ES-I3 (cell line): ENCODE measurements around the gene CENPS.

ENCODE experiments used
- H3K36me3 ChIP-seq: 2 replicates; pipeline ENCODE4 v1.6.1; 2013; ENCODE audit warnings: mild to moderate bottlenecking, low read length, control low read depth, moderate library complexity; ENCODE audit not compliant: insufficient read depth
- H3K4me1 ChIP-seq: 2 replicates; pipeline ENCODE4 v1.6.1; 2013; ENCODE audit warnings: mild to moderate bottlenecking, control low read depth, low read length; ENCODE audit not compliant: insufficient read depth
- H3K9ac ChIP-seq: 2 replicates; pipeline ENCODE4 v1.6.1; 2013; ENCODE audit warnings: low read depth, mild to moderate bottlenecking, low read length, moderate library complexity
- H3K9me3 ChIP-seq: 2 replicates; pipeline ENCODE4 v1.6.1; 2013; ENCODE audit warnings: mild to moderate bottlenecking, low read length, moderate library complexity; ENCODE audit not compliant: control insufficient read depth, insufficient read depth

CENPS gene

GRCh38 chr1:10430216-10431069 is at the start of gene CENPS:
TSS of gene CENPS (plus strand) at chr1:10430433. CDS start at chr1:10430518, 85 bp downstream.
- H3K9me3 ChIP-seq, result no peaks in the 10 kb centered on the region
- H3K4me1 ChIP-seq, result no peaks in the 10 kb centered on the region
- H3K9ac ChIP-seq, result peak within 1 kb of the TSS; percentile 62

DNA sequence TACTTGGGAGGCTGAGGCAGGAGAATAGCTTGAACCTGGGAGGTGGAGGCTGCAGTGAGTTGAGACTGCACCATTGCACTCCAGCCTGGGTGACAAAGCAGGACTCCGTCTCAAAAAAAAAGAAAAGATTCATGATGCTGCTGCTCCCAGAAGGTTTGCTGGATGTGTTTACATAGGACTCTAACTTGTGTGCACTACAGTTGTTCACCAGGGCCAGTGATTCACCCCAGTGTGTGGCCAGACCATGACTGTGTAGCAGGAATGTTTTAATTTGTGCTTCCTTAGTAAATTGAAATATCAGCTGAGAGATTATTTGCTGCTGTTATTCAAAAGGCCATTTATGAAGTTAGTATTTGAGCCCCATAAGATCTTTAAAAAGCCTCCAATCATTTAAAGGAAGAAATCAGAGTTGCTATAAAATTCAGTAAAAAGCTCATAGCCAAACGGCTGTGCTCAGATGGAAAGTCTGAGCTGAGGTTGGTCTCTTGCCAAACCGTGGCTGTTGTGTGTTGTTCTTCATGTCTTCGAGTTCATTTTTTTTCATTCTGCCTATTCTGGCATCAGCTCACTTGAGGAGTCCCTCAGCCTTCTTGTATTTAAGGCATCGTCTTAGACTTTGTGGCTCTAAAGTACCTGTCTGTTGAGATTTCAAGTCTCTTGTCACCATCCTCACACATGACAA is 49.5 kb upstream of the CENPS start:
- Histone ChIP-seq H3K9me3 (no peaks in the 10 kb centered on the region), H3K4me1 (no peaks in the 10 kb centered on the region), H3K36me3 (peaks cover 16% of the 10 kb centered on the region), H3K9ac (no peak overlapping the region)

More at GRCh38 chr1:10430216-10431069, at the start of gene CENPS:
- no peaks in the 10 kb centered on the region; the same call in 1 of the 2 replicates for H3K36me3 ChIP-seq

DNA sequence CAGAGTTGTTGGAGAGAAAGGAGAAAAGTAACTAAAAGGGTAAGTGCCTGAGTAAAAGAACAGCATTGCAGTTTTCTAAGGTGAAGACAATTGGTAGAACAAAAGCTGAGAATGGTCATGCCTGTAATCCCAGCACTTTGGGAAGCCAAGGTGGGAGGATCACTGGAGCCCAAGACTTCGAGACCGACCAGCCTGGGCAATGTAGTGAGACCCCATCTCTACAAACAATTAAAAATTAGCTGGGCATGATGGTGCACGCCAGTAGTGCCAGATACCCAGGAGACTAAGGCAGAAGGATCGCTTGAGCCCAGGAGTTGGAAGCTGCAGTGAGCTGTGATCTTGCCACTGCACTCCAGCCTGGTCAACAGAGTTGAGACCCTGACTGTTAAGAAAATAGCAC is 46.6 kb upstream of the CENPS start:
- Histone ChIP-seq H3K36me3 (peaks cover 7% of the 10 kb centered on the region), H3K4me1 (peaks cover 12% of the 10 kb centered on the region), H3K9ac (no peak overlapping the region), H3K9me3 (no peaks in the 10 kb centered on the region)

- Histone ChIP-seq H3K9ac (no peak overlapping the region), H3K9me3 (no peaks in the 10 kb centered on the region), H3K36me3 (peaks cover 4% of the 10 kb centered on the region; the same call in 1 of the 2 replicates), H3K4me1 (peaks cover 12% of the 10 kb centered on the region)
These were observed 46.0 kb upstream of the CENPS start for GRCh38 chr1:10384219-10384618.

DNA sequence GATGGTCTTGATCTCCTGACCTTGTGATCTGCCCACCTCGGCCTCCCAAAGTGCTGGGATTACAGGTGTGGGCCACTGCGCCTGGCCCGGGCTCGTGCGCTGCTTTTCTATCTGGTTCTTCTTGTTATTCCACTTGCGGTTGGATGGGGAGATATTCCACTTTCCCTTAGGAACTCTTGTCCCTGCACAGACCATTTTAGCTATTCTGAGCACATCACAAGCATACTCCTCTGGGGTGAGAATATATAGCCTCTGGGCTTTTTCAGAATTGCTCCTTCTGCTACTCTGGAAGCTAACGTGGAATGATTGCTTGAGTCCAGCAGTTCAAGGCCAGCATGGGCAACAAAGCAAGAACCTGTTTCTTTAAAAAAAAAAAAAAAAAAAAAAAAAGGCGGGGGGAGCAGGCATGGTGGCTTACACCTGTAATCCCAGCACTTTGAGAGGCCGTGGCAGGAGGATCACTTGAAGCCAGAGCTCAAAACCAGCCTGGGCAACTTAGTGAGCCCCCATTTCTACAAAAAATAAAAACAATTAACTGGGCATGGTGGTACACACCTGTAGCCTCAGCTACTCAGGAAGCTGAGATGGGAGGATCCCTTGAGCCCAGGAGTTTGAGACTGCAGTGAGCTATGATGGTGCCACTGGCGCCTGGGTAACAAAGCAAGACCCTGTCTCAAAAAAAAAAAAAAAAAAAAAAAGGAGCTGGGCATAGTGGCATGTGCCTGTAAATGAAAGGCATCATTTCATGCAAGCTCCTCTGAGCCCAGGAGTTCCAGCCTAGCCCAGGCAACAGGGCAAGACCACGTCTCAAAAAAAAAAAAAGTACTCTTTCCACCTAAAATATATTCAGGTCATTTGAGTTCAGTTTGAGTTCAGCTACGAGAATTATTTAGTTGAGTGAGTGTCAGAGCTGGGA is 43.2 kb upstream of the CENPS start:
- Histone ChIP-seq H3K9ac (no peak overlapping the region), H3K4me1 (peaks cover 12% of the 10 kb centered on the region), H3K9me3 (no peaks in the 10 kb centered on the region), H3K36me3 (no peaks in the 10 kb centered on the region; the same call in 1 of the 2 replicates)

DNA sequence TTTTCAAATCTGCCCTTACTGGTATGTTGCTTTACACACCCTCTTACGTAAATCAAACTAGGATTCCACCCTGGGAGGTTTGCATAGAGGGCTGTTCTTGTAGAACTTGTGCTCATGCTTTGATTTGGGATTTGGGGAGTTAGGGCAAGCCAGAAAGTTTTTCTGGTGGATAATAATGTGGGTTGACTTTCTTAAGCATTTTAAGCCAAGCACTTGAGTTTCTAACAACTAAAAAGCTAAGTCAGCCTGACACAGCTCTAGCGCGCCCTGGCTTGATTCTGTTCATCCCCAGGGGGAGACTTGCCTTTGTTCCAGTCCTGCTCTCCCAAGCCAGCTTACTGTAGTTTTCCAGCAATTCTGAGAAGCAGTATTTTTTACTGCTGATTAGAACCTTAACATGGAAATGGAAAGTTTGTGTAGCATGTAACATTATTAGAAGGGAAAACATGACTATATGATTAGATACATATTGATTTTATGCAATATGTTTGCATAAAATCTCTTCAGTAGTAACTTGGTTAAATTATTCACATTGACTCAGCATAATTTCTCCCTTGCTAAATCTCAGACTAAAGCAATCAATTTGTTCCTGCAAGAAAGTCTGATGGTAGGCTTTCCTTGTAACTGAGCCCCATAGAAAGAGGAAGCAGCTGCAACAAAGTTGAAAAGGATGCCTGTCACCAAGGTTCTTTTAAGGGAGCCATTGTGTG is 42.4 kb upstream of the CENPS start:
- H3K36me3 ChIP-seq, result no peaks in the 10 kb centered on the region; the same call in 1 of the 2 replicates
- peaks cover 12% of the 10 kb centered on the region for H3K4me1 ChIP-seq
- no peak overlapping the region for H3K9ac ChIP-seq
- no peaks in the 10 kb centered on the region for H3K9me3 ChIP-seq

- no peaks in the 10 kb centered on the region for H3K9me3 ChIP-seq
- peaks cover 2% of the 10 kb centered on the region; the same call in 1 of the 2 replicates for H3K36me3 ChIP-seq
- no peak overlapping the region for H3K9ac ChIP-seq
- peaks cover 12% of the 10 kb centered on the region for H3K4me1 ChIP-seq
These were observed 41.9 kb upstream of the CENPS start for GRCh38 chr1:10388387-10388715.

DNA sequence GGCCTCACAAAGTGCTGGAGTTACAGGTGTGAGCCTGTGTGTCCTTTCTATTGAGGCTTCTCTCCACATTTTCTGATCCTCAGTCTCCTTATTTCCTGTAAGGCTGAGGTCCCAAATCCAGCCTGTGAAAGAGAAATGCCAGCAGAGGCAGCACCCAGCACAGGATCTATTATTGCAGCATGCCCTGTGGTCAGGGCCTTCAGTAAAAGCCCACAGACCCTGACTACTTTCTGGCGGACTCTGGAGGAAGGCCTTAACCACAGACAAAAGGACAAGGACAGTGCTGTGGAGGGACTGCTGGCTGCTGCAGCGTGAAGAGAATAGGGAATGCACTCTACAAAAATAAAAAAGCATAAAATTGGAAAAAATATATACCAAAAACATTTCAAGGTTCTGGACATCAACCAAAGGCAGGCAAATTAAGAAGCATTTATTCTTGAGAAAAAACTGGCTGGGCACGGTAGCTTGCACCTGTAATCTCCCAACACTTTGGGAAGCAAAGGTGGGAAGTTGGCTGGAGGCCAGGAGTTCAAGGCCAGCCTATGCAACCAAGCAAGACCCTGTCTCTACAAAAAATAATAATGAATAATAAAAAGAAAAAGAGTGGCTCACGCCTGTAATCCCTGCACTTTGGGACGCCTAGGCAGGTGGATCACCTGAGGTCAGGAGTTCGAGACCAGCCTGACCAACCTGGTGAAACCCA is 40.8 kb upstream of the CENPS start:
- no peak overlapping the region for H3K9ac ChIP-seq
- peaks cover 1% of the 10 kb centered on the region; the same call in 1 of the 2 replicates for H3K9me3 ChIP-seq
- H3K36me3 ChIP-seq, result peaks cover 2% of the 10 kb centered on the region; the same call in 1 of the 2 replicates
- H3K4me1 ChIP-seq, result peaks cover 12% of the 10 kb centered on the region

DNA sequence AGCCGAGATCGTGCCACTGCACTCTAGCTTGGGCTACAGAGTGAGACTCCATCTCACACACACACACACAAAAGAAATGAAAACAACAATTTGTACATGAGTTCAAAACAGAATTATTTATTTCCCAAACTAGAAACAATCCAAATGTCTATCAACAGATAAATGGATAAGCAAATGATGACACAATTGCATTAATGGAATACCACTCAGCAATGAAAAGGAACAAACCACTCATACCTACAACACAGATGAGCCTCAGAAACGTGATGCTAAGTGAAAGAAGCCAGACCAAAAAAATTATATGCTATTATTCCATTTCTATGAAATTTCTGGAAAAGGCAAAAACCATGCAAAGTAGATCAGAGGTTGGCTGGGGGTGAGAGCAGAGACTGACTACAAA is 33.4 kb upstream of the CENPS start:
- Histone ChIP-seq H3K9ac (no peak overlapping the region), H3K9me3 (peaks cover 3% of the 10 kb centered on the region; the same call in 1 of the 2 replicates), H3K36me3 (peaks cover 8% of the 10 kb centered on the region; the same call in 1 of the 2 replicates), H3K4me1 (peaks cover 9% of the 10 kb centered on the region; the same call in 1 of the 2 replicates)

DNA sequence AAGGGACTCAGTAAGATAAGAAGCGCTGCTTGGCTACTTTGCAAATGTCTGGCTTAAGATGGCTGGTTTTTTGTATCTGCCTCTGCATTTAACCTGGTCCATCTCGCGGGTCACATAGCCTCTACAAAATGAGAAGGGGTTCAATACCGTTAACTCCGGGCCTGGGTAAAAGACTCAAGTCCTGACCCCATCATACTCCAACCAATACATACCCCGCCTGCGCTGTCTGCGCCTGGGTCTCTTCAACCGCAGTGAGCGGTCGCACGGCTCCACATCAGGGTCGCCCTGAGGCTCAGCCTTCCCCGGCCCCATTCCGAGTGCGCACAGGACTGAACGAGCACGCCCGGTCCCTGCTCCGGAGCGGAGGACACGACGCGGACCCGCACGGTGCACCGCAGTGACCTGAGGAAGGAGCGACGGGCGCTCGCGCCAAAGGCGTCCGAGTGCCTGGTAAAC is 31.9 kb upstream of the CENPS start:
- H3K9me3 ChIP-seq, result peaks cover 3% of the 10 kb centered on the region; the same call in 1 of the 2 replicates
- H3K9ac ChIP-seq, result peak overlapping the region; percentile 72
- H3K36me3 ChIP-seq, result peaks cover 13% of the 10 kb centered on the region
- H3K4me1 ChIP-seq, result peaks cover 9% of the 10 kb centered on the region; the same call in 1 of the 2 replicates

DNA sequence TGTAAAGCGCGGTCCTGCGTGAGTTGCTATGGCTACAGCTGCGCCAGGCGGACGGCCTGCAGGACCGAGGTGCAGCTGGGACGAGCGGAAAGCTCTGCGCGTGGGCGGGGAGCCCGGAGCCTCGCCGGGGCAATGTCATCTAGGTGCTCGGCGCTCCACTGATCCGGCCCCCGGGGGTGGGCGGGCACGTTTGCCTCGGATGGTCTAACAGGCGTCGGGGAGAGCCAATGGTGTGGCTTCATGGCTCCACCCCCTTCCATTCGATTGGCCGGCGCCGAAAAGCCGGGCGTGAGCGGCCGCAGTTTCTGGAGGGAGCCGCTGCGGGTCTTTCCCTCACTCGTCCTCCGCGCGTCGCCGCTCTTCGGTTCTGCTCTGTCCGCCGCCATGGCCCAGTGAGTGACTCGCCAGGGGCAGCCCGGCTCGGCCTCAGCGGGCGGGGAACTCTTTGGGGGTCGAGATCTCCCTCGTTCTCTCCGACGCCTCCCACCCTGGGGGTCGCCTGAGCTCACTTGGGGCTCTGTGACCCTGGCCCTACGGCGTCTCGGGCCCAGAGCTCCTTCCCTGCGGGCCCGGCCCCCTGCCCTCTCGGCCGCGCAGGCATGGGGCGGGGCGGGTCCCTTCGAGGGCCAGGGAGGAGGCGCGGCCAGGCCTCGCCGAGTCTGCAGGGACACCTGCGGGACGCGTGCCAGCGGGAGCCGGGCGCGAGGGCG is 31.3 kb upstream of the CENPS start, which contains the start of gene PGD:
TSS of gene PGD (plus strand) at position 331 of the 710 bp plus-strand sequence. CDS start at position 385, 54 bp downstream.
- Histone ChIP-seq H3K36me3 (peaks cover 18% of the 10 kb centered on the region), H3K9ac (peak within 1 kb of the TSS; percentile 90), H3K9me3 (peaks cover 3% of the 10 kb centered on the region; the same call in 1 of the 2 replicates), H3K4me1 (peaks cover 9% of the 10 kb centered on the region; the same call in 1 of the 2 replicates)

DNA sequence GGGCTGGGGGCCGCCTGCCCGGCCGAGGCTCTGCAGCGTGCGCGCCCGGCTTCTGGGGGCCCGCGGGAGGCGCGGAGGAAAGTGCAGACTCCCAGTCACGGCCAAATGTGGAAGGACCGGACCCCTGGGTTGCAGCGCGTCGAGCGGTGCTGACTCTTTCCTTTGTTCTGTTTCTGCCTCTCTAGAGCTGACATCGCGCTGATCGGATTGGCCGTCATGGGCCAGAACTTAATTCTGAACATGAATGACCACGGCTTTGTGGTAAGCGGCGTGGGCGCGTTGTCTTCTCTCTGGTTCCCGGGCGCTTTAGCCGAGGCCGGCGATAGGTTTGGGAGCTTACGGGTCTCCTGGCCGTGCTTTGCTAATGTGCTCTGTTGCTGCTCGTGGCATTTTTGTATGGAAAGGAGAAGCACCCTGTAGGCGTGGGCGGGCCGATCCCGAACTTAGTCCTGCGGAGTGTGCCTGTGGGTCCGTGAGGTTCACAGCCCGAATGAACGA is 30.7 kb upstream of the CENPS start:
- peaks cover 1% of the 10 kb centered on the region; the same call in 1 of the 2 replicates for H3K9me3 ChIP-seq
- peaks cover 9% of the 10 kb centered on the region; the same call in 1 of the 2 replicates for H3K4me1 ChIP-seq
- H3K9ac ChIP-seq, result peak overlapping the region; percentile 90
- H3K36me3 ChIP-seq, result peaks cover 24% of the 10 kb centered on the region
